ENCODE results near the gene SPOPL.
"Not testable (repeated sequence)": the region's sequence is repeated elsewhere in the genome, so short reads cannot be mapped to it uniquely, and the experiment has no call there.

SPOPL gene

DNA sequence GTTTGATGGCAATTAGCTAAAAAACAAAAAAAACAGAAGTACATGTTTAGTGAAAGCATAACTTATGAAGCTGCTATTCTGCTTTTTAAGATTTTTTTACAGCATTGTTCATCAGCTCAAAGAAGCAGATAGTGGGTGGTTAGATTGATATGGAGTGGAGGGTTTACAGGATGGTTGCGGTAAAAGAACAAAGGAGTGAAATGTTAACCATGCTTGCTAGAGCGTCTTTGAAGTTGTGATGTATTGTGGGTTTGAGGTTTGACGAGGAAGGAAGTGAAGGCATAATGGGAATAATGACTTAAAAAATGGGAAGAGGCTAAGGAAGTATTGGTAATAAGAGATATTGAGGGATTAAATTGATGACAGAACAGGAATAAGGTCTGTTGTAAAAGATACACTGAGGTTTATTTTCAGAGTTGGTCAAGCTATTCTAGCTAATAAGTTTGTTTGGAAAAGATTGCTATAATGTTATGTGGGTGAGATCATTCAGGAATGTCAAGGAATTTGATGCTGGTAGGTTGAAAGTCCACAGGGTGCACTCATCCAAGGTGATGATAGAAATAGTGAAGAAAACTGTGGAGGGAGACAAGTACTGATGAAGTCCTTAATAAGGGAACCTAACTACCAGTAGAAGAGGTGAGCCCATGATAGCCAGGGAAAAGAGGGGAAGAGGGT is 14.6 kb downstream of the SPOPL start:
- H3K4me3 ChIP-seq (ENCODE audit: low read depth, low read length), result no peak overlapping the region
- TF ChIP-seq CTCF (IDR thresholded peaks at IDR 0.05; ENCODE audit: insufficient read depth, low read length, missing control alignments), result no peak
- CTCF ChIA-PET, result no interaction called here
- POLR2A ChIA-PET, result interaction anchor here (1.5 kb wide), 1 partner anchor 15 kb away, joined by 4 read pairs; no protein-coding TSS in a partner anchor
- DNase-seq (ENCODE audit: low read depth, low spot score), result no peak

DNA sequence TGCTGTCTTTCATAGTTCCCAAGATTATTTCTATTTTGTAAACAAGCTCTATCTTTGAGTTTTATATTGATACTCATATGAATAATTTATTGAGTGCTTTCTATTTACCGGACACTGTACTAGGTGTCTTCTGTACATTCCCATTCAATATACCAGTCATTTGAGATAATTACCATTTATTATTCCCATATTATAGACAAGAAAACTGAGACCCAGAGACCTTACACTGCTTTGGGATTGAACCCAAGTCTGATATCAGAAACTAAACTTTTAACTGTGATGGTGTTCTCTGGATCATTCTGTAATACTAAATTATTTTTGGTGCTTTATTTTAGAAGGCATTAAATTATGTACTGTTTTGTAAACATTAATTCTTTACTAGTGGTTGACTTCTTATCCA is 17.3 kb downstream of the SPOPL start:
- DNase-seq (ENCODE audit: low read depth, low spot score), result no peak
- H3K4me3 ChIP-seq (ENCODE audit: low read depth, low read length), result no peak overlapping the region
- ChIA-PET CTCF (no interaction called here), POLR2A (no interaction called here)
- no peak for TF ChIP-seq CTCF (IDR thresholded peaks at IDR 0.05; ENCODE audit: insufficient read depth, low read length, missing control alignments)

GRCh38 chr2:138521821-138522220 is 20.3 kb downstream of the SPOPL start:
- no peak for TF ChIP-seq CTCF (IDR thresholded peaks at IDR 0.05; ENCODE audit: insufficient read depth, low read length, missing control alignments)
- ChIA-PET CTCF (no interaction called here), POLR2A (no interaction called here)
- no peak for DNase-seq (ENCODE audit: low read depth, low spot score)
- H3K4me3 ChIP-seq (ENCODE audit: low read depth, low read length), result no peak overlapping the region

DNA sequence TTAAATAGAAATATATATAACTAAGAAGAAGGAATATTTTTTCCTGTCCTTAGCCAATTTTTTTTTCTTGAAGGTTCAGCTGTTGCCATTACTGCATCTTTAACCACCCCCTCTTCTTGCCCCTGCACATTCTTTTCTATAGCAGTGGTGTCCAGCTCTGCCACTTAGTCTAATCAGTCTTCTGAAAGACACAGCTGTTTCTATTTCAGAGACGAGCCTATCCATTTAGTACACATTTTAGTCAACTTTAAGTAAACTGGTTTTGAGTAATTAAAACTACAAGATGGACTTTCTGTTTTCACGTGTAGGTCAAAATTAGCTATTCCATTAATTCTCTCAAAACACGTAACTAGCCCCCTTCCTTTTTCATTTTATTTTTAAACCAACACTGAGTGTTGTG is 21.0 kb downstream of the SPOPL start:
- ChIA-PET POLR2A (no interaction called here), CTCF (interaction anchor here (1.1 kb wide), 1 partner anchor 22 kb away, joined by 3 read pairs; no protein-coding TSS in a partner anchor)
- H3K4me3 ChIP-seq (ENCODE audit: low read depth, low read length), result no peak overlapping the region
- no peak for DNase-seq (ENCODE audit: low read depth, low spot score)
- no peak for TF ChIP-seq CTCF (IDR thresholded peaks at IDR 0.05; ENCODE audit: insufficient read depth, low read length, missing control alignments)

DNA sequence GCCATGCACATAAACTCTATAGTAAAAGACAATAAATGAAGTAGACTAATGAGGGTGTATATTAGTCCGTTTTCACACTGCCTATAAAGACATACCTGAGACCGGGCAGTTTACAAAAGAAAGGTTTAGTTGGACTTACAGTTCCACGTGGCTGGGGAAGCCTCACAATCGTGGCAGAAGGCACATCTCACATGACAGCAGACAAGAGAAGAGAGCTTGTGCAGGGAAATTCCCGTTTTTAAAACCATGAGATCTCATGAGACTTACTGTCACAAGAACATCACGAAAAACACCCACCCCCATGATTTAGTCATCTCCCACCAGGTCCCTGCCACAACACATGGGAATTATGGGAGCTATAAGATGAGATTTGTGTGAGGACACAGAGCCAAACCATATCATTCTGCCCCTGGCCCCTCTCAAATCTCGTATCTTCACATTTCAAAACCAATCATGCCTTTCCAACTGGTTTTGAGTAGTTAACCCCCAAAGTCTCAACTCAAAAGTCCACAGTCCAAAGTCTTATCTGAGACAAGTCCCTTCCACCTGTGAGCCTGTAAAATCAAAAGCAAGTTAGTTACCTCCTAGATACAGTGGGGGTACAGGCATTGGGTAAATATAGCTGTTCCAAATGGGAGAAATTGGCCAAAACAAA is 21.6 kb downstream of the SPOPL start:
- CTCF ChIA-PET, result interaction anchor here (1.1 kb wide), 1 partner anchor 22 kb away, joined by 3 read pairs; no protein-coding TSS in a partner anchor
- DNase-seq (ENCODE audit: low read depth, low spot score); H3K4me3 ChIP-seq (ENCODE audit: low read depth, low read length); POLR2A ChIA-PET: not testable (repeated sequence)

DNA sequence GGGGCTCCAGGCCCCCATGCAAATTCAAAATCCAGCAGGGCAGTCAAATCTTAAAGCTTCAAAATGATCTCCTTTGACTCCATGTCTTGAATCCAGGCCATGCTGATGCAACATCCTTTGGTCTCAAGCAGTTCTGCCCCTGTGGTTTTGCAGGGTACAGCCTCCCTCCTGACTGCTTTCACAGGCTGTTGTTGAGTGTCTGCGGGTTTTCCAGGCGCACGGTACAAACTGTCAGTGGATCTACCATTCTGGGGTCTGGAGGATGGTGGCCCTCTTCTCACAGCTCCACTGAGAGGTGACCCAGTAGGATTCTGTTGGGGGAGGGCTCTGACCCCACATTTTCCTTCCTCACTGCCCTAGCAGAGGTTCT is 22.1 kb downstream of the SPOPL start:
- DNase-seq (ENCODE audit: low read depth, low spot score); H3K4me3 ChIP-seq (ENCODE audit: low read depth, low read length); POLR2A ChIA-PET: not testable (repeated sequence)
- CTCF ChIA-PET, result interaction anchor here (1.1 kb wide), 1 partner anchor 23 kb away, joined by 3 read pairs; no protein-coding TSS in a partner anchor

- H3K4me3 ChIP-seq (ENCODE audit: low read depth, low read length); DNase-seq (ENCODE audit: low read depth, low spot score); CTCF ChIA-PET; POLR2A ChIA-PET: not testable (repeated sequence)
Observed at GRCh38 chr2:138524353-138524752, 22.8 kb downstream of the SPOPL start.

GRCh38 chr2:138531913-138532312 is 30.3 kb downstream of the SPOPL start:
- CTCF ChIA-PET, result no interaction called here
- POLR2A ChIA-PET, result no interaction called here

More at GRCh38 chr2:138531913-138532312, 30.3 kb downstream of the SPOPL start:
- TF ChIP-seq CTCF (IDR thresholded peaks at IDR 0.05; ENCODE audit: insufficient read depth, low read length, missing control alignments), result no peak
- no peak for DNase-seq (ENCODE audit: low read depth, low spot score)
- H3K4me3 ChIP-seq (ENCODE audit: low read depth, low read length), result no peak overlapping the region
